SH-SY5Y (cell line): ENCODE results near the gene NFKBIA.

Experiments used
- GATA2 ChIP-seq: IDR thresholded peaks from 2 replicates; pipeline ENCODE4 v1.6.1; 2011; ENCODE audit warnings: mild to moderate bottlenecking, low read depth, low read length
- GATA3 ChIP-seq: IDR thresholded peaks from 2 replicates; pipeline ENCODE4 v1.6.1; 2011; ENCODE audit warnings: low read depth, mild to moderate bottlenecking, low read length, moderate library complexity

The NFKBIA gene

DNA sequence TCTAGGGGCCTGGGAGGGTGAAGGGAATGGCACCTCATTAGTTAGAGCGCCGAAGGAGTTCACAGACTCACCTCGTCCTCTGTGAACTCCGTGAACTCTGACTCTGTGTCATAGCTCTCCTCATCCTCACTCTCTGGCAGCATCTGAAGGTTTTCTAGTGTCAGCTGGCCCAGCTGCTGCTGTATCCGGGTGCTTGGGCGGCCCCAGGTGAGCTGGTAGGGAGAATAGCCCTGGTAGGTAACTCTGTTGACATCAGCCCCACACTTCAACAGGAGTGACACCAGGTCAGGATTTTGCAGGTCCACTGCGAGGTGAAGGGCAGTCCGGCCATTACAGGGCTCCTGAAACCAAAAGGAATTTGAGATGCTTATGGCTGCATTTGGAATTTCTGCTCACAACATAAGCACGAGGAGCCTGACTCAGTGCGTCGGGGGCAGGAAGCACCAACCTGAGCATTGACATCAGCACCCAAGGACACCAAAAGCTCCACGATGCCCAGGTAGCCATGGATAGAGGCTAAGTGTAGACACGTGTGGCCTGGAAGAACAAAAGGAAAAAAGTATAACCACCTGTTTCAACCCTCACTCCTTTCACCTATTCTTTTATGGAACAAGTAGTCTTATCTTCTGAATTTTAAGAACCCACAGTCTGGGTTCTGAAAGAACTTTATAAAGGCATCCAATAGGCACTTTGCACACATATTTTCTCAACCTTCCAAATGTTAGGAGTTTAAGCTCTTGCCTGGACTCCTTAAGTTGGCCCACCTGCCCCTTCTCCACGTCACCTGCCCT is 2.0 kb downstream of the NFKBIA start:
- TF ChIP-seq GATA3 (no peak), GATA2 (no peak)

GRCh38 chr14:35401422-35402265 is 2.9 kb downstream of the NFKBIA start:
- no peak for TF ChIP-seq GATA2
- no peak for TF ChIP-seq GATA3

- TF ChIP-seq GATA2 (no peak), GATA3 (no peak)
Observed at GRCh38 chr14:35400648-35401421, 3.7 kb downstream of the NFKBIA start.

- TF ChIP-seq GATA2 (no peak), GATA3 (no peak)
Observed at GRCh38 chr14:35399083-35399937, 5.2 kb downstream of the NFKBIA start.

DNA sequence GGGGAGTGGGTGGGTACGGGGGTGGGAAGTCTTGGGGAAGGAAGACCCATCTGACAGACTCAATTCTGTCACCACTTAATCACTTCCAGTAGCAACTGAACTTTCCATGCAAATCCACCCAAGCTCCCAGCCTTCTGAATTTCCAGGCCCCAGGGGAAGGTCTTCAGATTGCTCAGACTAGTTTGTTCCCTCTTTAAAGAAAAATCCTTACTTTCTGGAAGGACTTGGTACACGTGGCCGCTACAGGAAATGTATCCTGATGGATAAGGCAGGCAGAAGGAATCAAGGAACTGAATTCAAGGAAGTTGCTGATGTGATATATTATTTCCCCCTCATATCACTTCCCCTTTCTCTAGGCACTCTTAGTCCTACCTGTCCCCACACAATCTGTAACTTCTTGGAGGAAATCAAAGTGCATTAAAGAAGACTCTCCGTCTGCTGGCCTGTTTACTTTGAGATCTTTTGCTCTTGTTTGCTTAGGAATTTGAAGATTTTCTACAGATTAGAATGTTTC is 6.4 kb downstream of the NFKBIA start:
- TF ChIP-seq GATA3 (no peak), GATA2 (no peak)

GRCh38 chr14:35395283-35395682 is 9.3 kb downstream of the NFKBIA start:
- TF ChIP-seq GATA3: no peak
- TF ChIP-seq GATA2: no peak

DNA sequence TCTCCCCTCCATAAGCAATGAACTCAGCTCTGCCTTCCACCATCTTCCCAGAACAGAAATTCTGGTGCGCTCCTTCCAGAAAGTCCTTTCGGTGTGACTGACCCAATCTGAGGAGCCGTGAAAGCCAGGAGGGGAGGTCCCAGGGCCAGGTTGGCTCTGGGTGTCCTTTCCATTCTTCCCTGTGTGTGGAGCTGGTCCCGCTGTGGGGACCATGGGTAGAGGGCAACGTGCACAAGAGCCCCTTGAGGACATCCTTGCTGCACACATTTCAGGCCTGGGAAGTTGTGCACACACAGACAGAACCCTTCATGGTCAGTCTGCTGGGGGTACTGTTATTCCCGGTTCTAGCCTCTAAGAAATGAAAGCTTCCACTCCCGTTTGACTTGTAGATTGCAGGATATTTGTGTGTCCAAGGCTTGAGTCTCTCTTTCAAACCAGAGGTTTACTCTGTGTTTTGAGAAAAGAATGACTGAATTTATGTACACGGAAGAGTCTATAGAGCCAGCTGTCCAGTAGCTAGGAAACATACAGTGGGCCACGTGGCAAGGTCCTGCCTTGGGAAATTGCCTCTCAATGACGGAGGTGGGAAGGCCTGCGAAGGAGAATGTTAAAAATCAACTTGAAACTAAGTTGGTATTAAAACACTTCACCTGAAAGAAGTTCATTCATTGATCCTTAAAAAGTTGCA is 10.1 kb downstream of the NFKBIA start:
- TF ChIP-seq GATA3 (no peak), GATA2 (no peak)

DNA sequence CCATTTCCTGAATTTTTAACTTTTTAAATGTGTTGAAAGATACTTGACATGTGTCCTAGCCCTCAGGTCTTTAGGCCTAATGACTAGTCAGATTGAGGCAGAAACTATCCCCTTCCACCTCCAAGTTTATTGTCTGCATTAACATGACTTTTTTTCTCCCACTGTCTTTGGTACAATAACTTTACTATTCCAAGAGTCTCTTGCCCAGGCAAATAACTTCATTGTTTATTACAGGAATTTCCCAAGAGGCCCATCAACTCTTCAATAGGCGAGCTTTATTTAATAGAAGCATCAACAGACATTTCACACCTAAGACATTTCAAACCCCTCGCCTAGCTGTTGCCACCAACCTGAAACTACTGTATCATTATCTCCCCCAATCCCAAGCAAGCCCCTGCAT is 10.7 kb downstream of the NFKBIA start:
- TF ChIP-seq GATA2 (no peak), GATA3 (no peak)

DNA sequence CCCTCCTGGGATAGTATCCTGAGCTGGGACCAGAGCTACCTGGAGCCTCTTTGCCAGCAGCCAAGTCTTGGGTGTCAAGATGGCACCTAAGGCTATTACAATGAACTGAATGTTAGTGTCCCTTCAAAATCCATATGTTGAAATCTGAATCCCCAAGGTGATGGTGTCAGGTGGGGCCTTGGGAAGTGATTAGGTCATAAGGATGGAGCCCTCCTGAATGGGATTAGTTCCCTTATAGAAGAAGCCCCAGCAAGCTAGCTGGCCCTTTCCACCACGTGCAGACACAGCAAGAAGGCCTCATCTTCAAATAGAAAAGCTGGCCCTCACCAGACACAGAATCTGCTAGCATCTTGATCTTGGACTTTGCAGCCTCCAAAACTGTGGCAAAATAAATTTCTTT is 12.4 kb downstream of the NFKBIA start:
- TF ChIP-seq GATA3 (no peak), GATA2 (no peak)

- TF ChIP-seq GATA3 (no peak), GATA2 (no peak)
Observed at GRCh38 chr14:35391388-35391710, 13.2 kb downstream of the NFKBIA start.

DNA sequence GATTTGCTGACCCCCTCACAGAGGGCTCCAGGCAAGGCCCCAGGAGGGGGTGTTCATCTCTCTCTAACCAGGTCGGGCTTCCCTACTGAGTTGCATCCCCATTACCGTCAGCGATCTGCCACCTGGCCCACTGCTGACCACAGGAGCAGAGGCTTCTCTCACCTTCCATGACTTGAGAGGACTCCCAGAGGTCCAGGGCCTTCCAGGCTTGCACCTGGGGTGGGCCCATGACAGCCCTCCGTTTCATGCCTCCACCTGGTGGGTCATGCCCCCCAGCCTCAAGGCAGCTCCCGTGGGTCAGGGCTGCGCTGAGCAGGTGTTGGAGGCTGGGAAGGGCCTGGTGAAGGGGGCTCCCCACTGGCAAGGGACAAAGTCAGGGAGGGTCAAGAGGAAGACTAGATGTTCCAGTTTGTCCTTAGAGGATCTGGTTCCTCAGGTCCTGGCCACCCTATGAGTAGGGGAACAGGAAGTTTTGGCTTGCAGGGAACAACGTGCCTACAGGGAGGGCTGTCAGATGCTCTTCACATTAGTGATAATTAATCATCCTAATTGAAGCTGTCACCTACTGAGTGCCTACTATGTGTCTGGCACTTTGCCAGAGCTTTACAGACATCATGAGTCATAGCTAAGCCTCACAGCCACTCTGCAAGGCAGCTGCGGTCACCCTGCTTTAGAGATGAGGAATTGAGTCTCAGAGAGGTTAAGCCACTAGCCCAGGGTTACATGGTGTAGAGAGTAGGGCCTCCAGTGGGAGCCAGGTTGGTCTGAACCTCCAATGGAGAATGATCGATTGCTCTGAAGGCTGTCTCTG is 13.8 kb downstream of the NFKBIA start:
- no peak for TF ChIP-seq GATA3
- no peak for TF ChIP-seq GATA2

DNA sequence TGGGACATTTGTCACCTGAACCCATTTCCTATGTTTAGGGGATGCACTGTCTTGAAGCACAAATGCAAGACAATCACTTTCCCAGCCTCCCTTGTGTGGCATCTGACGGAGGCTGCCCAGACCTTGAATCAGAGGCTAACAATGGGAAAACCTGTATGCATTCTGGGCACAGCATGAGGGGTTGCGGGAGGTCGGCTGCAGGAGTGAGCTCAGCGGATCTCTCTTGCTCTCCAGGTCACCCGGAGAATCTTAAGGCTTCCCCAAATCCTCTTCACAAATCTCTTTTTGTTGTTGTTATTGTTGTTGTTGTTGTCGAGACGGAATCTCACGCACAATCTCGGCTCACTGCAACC is 15.3 kb downstream of the NFKBIA start:
- no peak for TF ChIP-seq GATA3
- TF ChIP-seq GATA2: no peak
